ENCODE data around the gene RPL35A.

DNA sequence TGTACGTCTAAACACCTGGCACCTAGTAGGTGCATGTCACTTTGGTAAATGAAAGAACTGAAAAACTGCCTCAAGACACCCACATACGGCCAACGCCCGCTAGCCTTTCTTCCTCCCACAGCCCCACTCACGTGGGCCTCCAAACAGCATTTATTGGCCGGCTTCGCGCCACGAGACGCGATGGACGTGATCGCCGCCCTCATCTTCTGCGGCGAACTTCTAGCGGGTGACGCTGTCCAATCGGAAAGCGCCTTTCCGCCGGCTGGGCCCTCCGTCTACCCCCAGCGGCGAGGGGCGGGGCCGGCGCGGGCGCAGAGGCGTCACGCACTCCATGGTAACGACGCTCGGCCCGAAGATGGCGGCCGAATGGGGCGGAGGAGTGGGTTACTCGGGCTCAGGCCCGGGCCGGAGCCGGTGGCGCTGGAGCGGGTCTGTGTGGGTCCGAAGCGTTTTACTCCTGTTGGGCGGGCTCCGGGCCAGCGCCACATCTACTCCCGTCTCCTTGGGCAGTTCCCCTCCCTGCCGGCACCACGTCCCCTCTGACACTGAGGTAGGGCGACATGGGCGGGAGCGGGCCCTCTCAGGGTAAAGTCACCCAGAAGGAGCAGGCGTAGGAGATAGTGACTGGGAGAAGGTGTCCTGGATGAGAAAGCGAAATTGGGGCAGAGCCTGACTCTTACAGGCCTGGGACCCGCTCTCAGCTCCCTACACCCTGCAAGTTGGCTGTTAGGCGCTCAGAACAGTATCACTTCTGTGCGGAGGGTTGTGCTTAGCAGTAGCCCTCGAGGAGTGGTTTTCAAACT is 10.1 kb downstream of the RPL35A start, which contains the start of gene LMLN:
- peak; percentile 73 for TF ChIP-seq BHLHE40 (IDR thresholded peaks at IDR 0.05; ENCODE audit: low read depth, low read length)
- TF ChIP-seq, protein P1, sequence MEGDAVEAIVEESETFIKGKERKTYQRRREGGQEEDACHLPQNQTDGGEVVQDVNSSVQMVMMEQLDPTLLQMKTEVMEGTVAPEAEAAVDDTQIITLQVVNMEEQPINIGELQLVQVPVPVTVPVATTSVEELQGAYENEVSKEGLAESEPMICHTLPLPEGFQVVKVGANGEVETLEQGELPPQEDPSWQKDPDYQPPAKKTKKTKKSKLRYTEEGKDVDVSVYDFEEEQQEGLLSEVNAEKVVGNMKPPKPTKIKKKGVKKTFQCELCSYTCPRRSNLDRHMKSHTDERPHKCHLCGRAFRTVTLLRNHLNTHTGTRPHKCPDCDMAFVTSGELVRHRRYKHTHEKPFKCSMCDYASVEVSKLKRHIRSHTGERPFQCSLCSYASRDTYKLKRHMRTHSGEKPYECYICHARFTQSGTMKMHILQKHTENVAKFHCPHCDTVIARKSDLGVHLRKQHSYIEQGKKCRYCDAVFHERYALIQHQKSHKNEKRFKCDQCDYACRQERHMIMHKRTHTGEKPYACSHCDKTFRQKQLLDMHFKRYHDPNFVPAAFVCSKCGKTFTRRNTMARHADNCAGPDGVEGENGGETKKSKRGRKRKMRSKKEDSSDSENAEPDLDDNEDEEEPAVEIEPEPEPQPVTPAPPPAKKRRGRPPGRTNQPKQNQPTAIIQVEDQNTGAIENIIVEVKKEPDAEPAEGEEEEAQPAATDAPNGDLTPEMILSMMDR (conservative IDR thresholded peaks at IDR 0.05; ENCODE audit: low read depth, low read length), result no peak
- peak; percentile 69; the same call in 1 of the 2 replicates for TF ChIP-seq MXI1 (IDR thresholded peaks at IDR 0.05; ENCODE audit: borderline replicate concordance, low read depth, low read length)
- TF ChIP-seq ELK1 (IDR thresholded peaks at IDR 0.05; ENCODE audit: borderline replicate concordance, low read depth, low read length), result no peak
- TF ChIP-seq RFX5 (IDR thresholded peaks at IDR 0.05; ENCODE audit: low read depth, low read length), result no peak
- TF ChIP-seq CEBPB (IDR thresholded peaks at IDR 0.05; ENCODE audit: low read depth, low read length), result no peak
- 0 out of 2 replicates have a peak, but pooled peaks have one; percentile 4 for TF ChIP-seq CHD1 (IDR thresholded peaks at IDR 0.05; ENCODE audit: low read depth, low read length)
- peak; percentile 95; the same call in 1 of the 2 replicates for TF ChIP-seq MAZ (IDR thresholded peaks at IDR 0.05; ENCODE audit: borderline replicate concordance, low read depth, low read length)
- TF ChIP-seq, protein P2, sequence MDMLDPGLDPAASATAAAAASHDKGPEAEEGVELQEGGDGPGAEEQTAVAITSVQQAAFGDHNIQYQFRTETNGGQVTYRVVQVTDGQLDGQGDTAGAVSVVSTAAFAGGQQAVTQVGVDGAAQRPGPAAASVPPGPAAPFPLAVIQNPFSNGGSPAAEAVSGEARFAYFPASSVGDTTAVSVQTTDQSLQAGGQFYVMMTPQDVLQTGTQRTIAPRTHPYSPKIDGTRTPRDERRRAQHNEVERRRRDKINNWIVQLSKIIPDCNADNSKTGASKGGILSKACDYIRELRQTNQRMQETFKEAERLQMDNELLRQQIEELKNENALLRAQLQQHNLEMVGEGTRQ (IDR thresholded peaks at IDR 0.05; ENCODE audit: low read depth, low read length), result peak; percentile 99
- TF ChIP-seq RAD21 (IDR thresholded peaks at IDR 0.05; ENCODE audit: low read length), result no peak
- no peak for TF ChIP-seq SMC3 (IDR thresholded peaks at IDR 0.05; ENCODE audit: low read depth, low read length)
